GM12872 (cell line): Measurements from ENCODE around the gene TPCN1.

Experiments used
- TF ChIP-seq, protein P1 (sequence below): IDR thresholded peaks from 3 replicates; pipeline ENCODE4 v1.5.1; 2011; ENCODE audit warnings: low read depth, mild to moderate bottlenecking, low read length, moderate library complexity; ENCODE audit not compliant: insufficient read depth

TPCN1 gene

DNA sequence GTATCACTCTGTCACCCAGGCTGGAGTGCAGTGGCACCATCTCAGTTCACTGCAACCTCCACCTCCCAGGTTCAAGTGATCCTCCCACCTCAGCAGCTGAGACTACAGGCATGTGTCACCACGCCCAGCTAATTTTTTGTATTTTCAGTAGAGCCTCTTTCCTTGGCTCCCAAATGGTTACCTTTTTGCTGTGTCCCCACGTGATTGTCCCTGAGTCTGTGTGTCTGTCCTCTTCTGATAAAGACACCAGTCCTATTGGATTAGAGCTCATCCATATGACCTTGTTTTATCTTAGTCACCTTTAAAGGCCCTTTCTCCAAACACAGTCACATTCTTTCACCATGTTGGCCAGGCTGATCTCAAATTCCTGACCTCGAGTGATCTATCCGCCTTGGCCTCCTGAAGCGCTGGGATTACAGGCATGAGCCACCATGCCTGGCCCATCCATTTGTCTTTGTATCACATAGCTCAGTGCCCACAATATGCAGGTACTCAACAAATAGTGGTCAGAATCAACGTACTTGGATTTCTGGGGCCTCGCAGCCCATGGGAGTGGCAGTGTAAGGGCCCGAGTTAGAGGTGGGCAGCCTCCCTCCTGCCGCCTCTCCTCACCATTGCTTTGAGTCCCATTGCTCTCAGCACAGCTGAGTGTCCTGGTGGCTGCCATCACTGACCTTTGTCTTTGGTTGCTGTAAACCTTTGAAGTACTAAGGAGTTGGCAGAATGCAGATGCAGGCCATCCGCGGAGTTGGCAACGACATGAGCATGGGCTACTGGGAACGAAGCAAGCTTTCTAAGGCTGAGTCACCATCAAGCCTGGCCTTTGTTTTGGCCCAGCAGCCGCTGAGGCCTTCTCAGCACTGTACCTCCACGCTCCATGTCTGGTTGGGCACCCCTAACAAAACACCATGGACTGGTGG lies 9.3 kb downstream of the TPCN1 start:
- TF ChIP-seq, protein P1, sequence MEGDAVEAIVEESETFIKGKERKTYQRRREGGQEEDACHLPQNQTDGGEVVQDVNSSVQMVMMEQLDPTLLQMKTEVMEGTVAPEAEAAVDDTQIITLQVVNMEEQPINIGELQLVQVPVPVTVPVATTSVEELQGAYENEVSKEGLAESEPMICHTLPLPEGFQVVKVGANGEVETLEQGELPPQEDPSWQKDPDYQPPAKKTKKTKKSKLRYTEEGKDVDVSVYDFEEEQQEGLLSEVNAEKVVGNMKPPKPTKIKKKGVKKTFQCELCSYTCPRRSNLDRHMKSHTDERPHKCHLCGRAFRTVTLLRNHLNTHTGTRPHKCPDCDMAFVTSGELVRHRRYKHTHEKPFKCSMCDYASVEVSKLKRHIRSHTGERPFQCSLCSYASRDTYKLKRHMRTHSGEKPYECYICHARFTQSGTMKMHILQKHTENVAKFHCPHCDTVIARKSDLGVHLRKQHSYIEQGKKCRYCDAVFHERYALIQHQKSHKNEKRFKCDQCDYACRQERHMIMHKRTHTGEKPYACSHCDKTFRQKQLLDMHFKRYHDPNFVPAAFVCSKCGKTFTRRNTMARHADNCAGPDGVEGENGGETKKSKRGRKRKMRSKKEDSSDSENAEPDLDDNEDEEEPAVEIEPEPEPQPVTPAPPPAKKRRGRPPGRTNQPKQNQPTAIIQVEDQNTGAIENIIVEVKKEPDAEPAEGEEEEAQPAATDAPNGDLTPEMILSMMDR = no peak

DNA sequence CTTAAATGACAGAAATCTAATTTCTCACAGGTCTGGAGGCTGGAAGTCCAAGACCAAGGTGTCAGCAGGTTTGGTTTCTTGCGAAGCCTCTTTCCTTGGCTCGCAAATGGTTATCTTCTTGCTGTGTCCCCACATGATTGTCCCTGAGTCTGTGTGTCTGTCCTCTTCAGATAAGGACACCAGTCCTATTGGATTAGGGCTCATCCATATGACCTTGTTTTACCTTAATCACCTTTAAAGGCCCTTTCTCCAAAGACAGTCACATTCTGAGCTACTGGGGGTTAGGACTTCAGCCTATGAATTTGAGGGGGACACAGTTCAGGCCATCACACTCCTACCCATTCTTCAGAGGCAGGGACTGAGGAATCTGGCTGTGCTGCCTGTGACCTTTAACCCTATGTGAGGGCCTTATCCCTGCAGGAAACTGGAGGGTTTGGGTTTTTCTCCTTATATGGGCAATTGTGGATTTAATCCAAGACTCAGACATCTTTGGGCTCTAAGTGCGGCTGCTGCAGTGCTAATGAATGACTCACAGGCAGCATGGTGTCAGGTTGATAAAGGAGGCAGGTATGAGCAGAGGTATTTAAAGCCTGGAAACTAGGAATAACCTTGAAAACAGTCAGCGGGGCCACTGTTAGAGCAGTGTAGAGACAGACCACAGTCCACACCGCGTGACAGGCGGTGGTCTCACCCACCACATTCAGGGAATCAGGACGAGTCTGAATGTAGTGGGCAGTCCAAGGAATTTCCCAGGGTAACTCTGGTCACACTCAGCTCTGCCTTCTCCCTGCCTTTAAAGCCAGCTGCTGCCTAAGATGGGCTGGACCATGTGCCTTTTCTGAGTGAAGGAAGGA lies 10.2 kb downstream of the TPCN1 start:
- TF ChIP-seq, protein P1 = no peak

DNA sequence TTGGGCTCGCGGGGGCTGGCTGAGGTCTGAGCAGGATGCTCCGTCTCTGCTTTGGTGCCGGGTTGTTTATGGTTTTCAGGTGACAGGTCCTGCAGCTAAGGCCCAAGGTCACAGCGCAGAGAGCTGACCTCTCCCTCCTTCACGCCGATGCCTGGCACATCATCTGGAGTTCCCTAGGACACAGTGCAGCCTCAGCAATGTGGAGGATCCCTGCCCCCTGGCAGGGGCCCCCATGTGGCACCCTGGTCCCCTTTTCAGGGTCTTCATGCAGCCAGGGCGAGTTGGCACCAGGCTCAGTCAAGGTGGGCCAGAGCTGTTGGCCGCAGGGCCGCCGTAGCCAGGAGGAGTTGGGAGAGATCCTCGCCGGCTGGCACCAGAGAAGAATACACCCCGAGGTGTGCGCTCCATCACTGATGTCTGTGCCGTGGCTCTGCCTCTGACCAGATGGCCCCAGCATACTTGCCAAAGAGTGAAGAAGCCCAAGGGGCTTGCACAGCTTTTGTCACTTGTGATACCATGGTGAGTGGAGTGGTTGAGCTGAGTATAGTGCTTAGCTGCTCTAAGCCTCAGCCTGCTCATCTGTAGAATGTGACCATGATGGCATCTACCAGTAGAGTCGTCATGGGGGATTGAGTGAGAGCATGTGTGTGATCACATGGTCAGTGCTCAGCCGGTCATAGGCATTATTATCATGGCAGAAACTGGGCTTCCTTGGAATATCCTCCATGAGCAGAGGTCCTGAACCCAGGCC lies 11.0 kb downstream of the TPCN1 start:
- TF ChIP-seq, protein P1 = no peak

DNA sequence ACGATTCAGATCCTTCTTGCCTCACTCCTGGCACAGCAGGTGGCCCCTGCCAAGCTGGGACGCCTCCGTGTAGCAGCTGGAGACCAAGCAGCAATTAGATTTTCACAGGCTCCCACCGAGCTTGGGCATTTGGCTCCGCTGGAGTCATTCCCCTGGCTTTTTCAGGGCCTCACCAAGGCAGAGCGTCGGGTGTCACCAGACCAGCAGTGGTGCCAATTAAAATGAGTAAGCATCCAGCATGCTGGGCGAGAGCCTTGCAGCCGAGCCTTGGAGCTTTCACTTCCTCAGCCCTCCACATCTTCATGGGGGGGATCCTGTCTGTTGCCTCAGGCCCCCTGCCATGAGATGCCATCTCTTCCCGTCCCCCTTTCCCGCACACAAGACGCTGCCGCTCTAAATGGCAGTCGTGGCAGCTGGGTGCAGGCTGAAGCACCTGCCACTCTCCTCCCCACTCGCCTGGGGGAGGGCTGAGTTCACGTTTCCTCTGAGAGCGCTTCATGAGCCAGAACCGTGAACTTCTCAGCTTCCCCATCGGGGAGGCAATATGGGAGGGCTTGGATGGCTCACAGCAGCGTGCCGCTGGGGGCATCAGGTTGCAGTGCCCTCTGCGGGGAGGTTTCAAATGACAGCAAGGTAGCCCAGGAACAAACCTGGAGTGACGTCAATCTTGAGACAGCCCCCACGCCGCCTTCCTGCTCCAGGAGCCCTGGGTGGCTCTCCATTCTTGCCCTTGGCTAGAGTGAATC lies 11.7 kb downstream of the TPCN1 start:
- TF ChIP-seq, protein P1 = peak; percentile 56

DNA sequence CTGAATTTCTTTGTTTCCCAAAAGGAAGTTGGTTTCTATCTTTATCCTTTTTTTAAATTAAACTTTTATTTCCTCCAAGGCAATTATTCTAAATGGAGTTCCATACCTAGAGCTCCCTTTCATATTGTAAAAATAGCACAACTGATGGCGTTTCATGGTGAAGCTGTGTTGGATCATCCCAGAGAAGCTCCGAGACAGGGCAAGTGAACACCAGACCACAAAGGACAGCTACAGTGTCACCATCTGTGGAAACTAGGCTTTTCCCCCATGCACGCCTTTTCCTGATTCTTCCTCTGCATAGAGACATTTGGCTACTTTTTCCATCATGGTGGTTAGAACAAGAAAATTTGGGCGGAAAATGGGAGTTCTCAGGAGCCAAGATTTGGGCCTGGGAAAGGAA lies 12.7 kb downstream of the TPCN1 start:
- TF ChIP-seq, protein P1 = no peak

DNA sequence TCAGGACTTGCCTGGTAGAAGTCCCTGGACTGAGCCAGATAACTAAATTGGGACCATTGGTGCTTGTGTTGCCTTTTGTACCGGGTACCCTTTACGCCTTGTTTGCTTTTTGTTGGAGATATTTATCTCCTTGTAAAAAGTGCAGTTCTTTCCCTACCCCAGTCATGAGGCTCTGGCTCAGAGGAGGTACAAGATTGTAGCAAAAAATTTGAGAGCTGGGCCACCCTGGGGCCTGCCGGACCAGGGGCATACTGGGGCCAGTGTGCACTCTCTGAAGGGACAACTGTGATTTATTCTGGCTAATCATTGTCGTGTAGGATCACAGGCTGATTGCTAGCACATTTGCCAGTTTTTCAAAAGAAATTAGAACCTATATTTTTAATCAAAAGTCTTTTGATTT lies 13.2 kb downstream of the TPCN1 start:
- TF ChIP-seq, protein P1 = no peak

DNA sequence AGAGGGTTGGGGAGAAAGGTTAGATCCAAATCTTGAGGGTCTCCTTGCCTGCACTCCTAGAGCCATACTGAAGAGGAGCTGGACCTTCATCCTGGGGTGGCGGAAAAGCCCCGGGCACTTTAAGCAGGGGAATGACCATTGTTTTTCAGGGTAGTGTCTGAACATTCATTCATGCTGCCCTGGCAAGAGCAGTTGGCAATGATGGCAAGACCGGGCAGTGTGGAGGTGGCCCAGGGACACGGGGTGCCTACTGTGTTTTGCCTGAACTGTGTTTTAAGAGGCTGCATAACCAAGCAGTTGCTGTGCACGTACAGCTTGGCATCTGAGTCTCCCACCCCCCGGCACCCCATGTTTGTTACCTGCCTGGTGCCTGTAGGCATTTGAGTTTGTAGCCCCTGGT lies 14.7 kb downstream of the TPCN1 start:
- TF ChIP-seq, protein P1 = no peak
